Suprapubic skin (tissue), 4 donors: ENCODE measurements around the gene ERBB3. TPM values are rescaled to one million over a fixed set of nuclear protein-coding genes. Genes with fewer than 3 reads are reported as not detected.

Source experiments
- DNase-seq, 2 donors: peaks; one replicate each; pipeline ENCODE4 v3.0.0-alpha.2; 2019; ENCODE audit warnings: low spot score in 2 of 2
- H3K27ac ChIP-seq: fragments of 200-600 bp; sonication (generic); one replicate; pipeline ENCODE4 v1.5.1; 2019
- H3K27me3 ChIP-seq: fragments of 200-600 bp; sonication (generic); one replicate; pipeline ENCODE4 v1.5.1; 2019
- H3K36me3 ChIP-seq: fragments of 200-600 bp; sonication (generic); one replicate; pipeline ENCODE4 v1.5.1; 2019
- H3K4me1 ChIP-seq: fragments of 200-600 bp; sonication (generic); one replicate; pipeline ENCODE4 v1.5.1; 2019
- H3K4me3 ChIP-seq: fragments of 200-600 bp; sonication (generic); one replicate; pipeline ENCODE4 v1.5.1; 2019; ENCODE audit warnings: mild to moderate bottlenecking
- H3K9me3 ChIP-seq: fragments of 200-600 bp; sonication (generic); one replicate; pipeline ENCODE4 v1.5.1; 2019
- EP300 ChIP-seq: sonication (generic); formaldehyde crosslinking; IDR thresholded peaks from one replicate; pipeline ENCODE4 v1.6.1; 2017; ENCODE audit warnings: antibody characterized with exemption
- POLR2A ChIP-seq, 2 donors: fragments of 450-650 bp; IDR thresholded peaks; one replicate each; pipeline ENCODE4 v1.6.1; 2017; ENCODE audit warnings: antibody characterized with exemption in 2 of 2, mild to moderate bottlenecking in 2 of 2, moderate library complexity in 2 of 2
- POLR2AphosphoS5 ChIP-seq, 3 donors: sonication (generic); formaldehyde crosslinking; IDR thresholded peaks; one replicate each; pipeline ENCODE4 v1.6.1; 2017; ENCODE audit warnings: antibody characterized with exemption in 3 of 3
- WGBS: methylation state at CpG from one replicate; pipeline ENCODE4 v1.1.5; 2018; 5-methylcytosine and 5-hydroxymethylcytosine counted together
- total RNA-seq, 4 donors: library from RNA; depleted of rRNA; stranded (reverse); fragments of >200 nt; gene quantifications; one replicate each; pipeline ENCODE4 v1.1.0, GENCODE V29; 2016
- TF ChIP-seq, protein P1 (sequence below), 2 donors: fragments of 200-600 bp in 1 of 2; fragments of 450-650 bp in 1 of 2; sonication (generic) in 1 of 2; IDR thresholded peaks; one replicate each; pipeline ENCODE4 v1.5.1; 2016 to 2019; ENCODE audit warnings: antibody characterized with exemption in 2 of 2, mild to moderate bottlenecking in 1 of 2, moderate library complexity in 1 of 2

The ERBB3 gene
- total RNA-seq, 4 donors from 2014 or later: 147 to 226 (median 181) TPM

DNA sequence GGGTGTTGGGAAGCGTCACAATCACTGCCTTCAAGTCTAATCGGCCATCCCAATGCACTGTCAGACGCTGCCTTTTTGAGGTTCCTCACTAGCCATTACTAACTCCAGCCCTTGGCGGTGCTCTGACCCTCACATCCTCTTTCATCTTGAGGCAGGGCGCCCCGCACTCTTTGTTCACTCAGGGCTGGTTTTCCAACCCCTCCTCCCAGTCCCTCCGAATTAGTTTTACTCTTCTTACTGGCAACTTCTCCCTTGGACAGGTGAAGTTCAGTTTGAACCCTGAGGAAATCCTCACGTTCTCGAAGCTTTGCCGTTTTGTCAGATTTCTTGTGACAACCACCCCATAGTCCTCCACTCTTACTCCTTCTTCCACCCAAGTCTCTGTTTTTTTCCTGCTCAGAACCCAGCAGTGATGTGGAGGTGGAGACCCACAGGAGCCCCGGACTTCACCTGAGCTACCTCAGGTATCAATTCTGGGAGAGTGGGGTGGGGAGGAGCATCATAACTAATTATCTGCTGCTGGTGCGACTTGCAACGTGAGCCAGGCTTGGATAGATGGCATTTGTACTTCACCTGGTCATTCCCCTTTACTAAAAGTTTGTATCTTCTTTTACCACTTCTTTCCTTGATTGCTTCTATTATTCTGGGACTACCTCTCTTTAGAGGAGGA, 38.9 kb downstream of the ERBB3 start:
- H3K4me3 ChIP-seq: peak overlapping the region; percentile 88
- H3K36me3 ChIP-seq: peaks cover 13% of the 10 kb centered on the region
- peak overlapping the region; percentile 94 for H3K27ac ChIP-seq
- peaks cover 32% of the 10 kb centered on the region for H3K4me1 ChIP-seq
- H3K27me3 ChIP-seq: no peaks in the 10 kb centered on the region
- 6% methylated on average over 13 of the region's 13 CpGs for WGBS
- H3K9me3 ChIP-seq: no peaks in the 10 kb centered on the region
- no peak for TF ChIP-seq POLR2A (IDR thresholded peaks at IDR 0.05)
- no peak for TF ChIP-seq POLR2AphosphoS5 (IDR thresholded peaks at IDR 0.05)
- no peak for TF ChIP-seq EP300
- TF ChIP-seq, protein P1, sequence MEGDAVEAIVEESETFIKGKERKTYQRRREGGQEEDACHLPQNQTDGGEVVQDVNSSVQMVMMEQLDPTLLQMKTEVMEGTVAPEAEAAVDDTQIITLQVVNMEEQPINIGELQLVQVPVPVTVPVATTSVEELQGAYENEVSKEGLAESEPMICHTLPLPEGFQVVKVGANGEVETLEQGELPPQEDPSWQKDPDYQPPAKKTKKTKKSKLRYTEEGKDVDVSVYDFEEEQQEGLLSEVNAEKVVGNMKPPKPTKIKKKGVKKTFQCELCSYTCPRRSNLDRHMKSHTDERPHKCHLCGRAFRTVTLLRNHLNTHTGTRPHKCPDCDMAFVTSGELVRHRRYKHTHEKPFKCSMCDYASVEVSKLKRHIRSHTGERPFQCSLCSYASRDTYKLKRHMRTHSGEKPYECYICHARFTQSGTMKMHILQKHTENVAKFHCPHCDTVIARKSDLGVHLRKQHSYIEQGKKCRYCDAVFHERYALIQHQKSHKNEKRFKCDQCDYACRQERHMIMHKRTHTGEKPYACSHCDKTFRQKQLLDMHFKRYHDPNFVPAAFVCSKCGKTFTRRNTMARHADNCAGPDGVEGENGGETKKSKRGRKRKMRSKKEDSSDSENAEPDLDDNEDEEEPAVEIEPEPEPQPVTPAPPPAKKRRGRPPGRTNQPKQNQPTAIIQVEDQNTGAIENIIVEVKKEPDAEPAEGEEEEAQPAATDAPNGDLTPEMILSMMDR (IDR thresholded peaks at IDR 0.05): no peak
- no peak for DNase-seq

DNA sequence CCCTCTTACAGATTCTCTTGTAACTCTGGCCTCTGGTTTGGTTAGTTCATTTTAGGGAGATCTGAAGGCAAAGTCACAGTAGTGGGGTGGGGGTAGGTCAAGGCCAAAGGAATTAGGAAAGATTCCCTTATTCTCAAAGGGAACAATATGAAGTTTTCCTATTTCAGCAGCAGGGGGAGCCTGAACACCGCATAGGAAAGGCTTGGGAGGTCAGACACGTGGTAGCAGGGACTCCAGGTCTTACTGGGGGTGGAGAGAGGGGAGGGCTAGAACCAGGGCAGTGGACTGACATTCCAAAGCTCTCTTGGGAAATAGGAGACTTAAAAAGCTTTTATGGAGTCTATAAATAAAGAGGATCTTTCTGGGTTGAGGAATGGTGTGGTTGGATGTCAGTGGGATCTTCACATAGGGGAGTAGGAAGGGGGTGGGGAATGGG, 39.4 kb downstream of the ERBB3 start:
- peak overlapping the region; percentile 42 for H3K27ac ChIP-seq
- peak; percentile 80 to 86 for DNase-seq
- peaks cover 32% of the 10 kb centered on the region for H3K4me1 ChIP-seq
- TF ChIP-seq, protein P1 (IDR thresholded peaks at IDR 0.05): peak; percentile 67 to 80
- TF ChIP-seq EP300: no peak
- peak overlapping the region; percentile 88 for H3K4me3 ChIP-seq
- H3K9me3 ChIP-seq: no peaks in the 10 kb centered on the region
- H3K27me3 ChIP-seq: no peaks in the 10 kb centered on the region
- peaks cover 13% of the 10 kb centered on the region for H3K36me3 ChIP-seq
- WGBS: 0% methylated on average over 2 of the region's 2 CpGs

DNA sequence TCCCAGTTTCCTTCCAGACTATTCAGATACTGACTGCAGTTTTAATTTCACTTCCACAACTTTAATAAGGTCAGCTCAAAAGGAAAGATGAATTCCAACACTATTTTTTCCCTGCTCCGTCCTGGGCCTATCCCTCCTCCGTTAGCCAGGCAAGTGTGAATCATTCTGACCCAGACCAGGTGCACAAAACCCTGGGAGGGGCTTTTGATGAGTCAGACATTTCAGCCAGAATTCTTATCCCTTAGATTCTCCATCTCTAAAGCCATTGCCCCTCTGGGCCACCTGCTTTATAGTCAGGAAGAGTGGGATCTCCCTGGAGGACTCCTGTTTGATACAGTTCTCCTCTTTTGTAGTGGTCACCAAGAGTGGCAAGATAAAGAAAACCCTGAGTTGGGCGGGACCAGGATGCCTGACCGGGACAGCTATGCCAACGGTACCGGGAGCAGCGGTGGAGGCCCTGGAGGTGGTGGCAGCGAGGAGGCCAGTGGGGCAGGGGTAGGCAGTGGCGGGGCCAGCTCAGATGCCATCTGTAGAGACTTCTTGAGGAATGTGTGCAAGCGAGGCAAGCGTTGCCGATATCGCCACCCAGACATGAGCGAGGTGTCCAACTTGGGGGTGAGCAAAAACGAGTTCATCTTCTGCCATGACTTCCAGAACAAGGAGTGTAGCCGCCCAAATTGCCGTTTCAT, 40.3 kb downstream of the ERBB3 start:
- Histone ChIP-seq H3K36me3 (peaks cover 13% of the 10 kb centered on the region), H3K27ac (peak overlapping the region; percentile 42), H3K9me3 (no peaks in the 10 kb centered on the region), H3K27me3 (no peaks in the 10 kb centered on the region), H3K4me1 (peaks cover 32% of the 10 kb centered on the region), H3K4me3 (no peak overlapping the region)
- 87% methylated on average over 17 of the region's 17 CpGs for WGBS
- DNase-seq: peak in 1 of 2 donors; percentile 71
- TF ChIP-seq POLR2AphosphoS5 (IDR thresholded peaks at IDR 0.05) (no peak), EP300 (no peak), POLR2A (IDR thresholded peaks at IDR 0.05) (no peak)
- TF ChIP-seq, protein P1 (IDR thresholded peaks at IDR 0.05): no peak

DNA sequence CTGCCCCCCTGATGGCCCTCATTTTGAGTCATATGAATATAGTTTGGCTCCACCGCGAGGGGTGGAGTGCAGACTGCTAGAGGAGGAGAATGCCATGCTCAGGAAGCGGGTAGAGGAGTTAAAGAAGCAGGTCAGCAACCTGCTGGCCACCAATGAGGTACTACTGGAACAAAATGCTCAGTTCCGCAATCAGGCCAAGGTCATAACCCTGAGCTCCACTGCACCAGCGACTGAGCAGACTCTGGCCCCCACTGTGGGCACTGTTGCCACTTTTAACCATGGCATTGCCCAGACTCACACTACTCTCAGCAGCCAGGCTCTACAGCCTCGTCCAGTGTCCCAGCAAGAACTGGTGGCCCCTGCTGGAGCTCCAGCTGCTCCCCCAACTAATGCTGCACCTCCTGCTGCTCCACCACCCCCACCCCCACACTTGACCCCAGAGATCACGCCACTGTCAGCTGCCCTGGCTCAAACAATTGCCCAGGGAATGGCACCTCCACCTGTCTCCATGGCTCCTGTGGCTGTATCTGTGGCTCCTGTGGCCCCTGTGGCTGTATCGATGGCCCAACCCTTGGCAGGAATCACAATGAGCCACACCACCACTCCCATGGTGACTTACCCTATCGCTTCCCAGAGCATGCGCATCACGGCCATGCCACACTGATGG, 41.4 kb downstream of the ERBB3 start:
- H3K36me3 ChIP-seq: peaks cover 13% of the 10 kb centered on the region
- 92% methylated on average over 7 of the region's 11 CpGs for WGBS
- H3K27me3 ChIP-seq: no peaks in the 10 kb centered on the region
- peaks cover 38% of the 10 kb centered on the region for H3K4me1 ChIP-seq
- H3K9me3 ChIP-seq: no peaks in the 10 kb centered on the region
- no peak overlapping the region for H3K27ac ChIP-seq
- no peak for TF ChIP-seq POLR2A (IDR thresholded peaks at IDR 0.05)
- TF ChIP-seq, protein P1 (IDR thresholded peaks at IDR 0.05): no peak
- no peak for TF ChIP-seq POLR2AphosphoS5 (IDR thresholded peaks at IDR 0.05)
- TF ChIP-seq EP300: no peak
- DNase-seq: no peak
- H3K4me3 ChIP-seq: no peak overlapping the region

DNA sequence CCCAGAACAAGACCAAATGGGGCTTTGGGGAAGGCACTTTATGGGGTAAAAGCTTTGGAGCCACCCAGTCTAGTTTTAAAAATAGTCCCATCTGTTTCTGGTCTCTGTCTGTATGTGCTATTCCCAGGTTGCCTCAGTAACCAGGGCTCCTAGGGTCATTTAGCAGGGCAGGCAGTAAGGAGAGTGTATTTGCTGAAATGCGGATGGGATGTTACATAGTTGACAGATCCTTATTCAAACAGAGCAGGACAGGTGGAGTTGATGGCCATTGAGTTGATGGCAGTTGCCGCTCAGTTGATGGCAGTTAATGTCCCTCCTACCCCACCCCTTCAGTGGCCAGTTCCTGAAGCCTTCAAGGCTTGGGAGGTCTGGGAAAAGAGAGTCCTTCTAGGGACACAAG, 42.7 kb downstream of the ERBB3 start:
- DNase-seq: no peak
- H3K4me1 ChIP-seq: peaks cover 50% of the 10 kb centered on the region

More for the DNA sequence above, 42.7 kb downstream of the ERBB3 start:
- H3K36me3 ChIP-seq: peaks cover 13% of the 10 kb centered on the region
- H3K27me3 ChIP-seq: no peaks in the 10 kb centered on the region
- no peak overlapping the region for H3K4me3 ChIP-seq
- TF ChIP-seq POLR2AphosphoS5 (IDR thresholded peaks at IDR 0.05) (no peak), EP300 (no peak), POLR2A (IDR thresholded peaks at IDR 0.05) (no peak)
- TF ChIP-seq, protein P1 (IDR thresholded peaks at IDR 0.05): no peak
- 80% methylated on average over 2 of the region's 2 CpGs for WGBS
- no peaks in the 10 kb centered on the region for H3K9me3 ChIP-seq
- H3K27ac ChIP-seq: no peak overlapping the region
